GM21717 (cell line): ENCODE measurements around the gene PLCH1.
"Not testable (repeated sequence)": the region's sequence is repeated elsewhere in the genome, so short reads cannot be mapped to it uniquely, and the experiment has no call there.

Source experiments
- ATAC-seq: cut with Tn5 transposase; IDR thresholded peaks from one replicate; pipeline ENCODE4 v1.9.1; 2021; ENCODE audit warnings: mild to moderate bottlenecking, moderate library complexity; ENCODE audit not compliant: unreplicated experiment

PLCH1 gene

GRCh38 chr3:155617346-155617925 lies 127.4 kb downstream of the PLCH1 start:
- ATAC-seq = no peak

GRCh38 chr3:155615141-155615540 lies 129.7 kb downstream of the PLCH1 start:
- not testable (repeated sequence) for ATAC-seq

DNA sequence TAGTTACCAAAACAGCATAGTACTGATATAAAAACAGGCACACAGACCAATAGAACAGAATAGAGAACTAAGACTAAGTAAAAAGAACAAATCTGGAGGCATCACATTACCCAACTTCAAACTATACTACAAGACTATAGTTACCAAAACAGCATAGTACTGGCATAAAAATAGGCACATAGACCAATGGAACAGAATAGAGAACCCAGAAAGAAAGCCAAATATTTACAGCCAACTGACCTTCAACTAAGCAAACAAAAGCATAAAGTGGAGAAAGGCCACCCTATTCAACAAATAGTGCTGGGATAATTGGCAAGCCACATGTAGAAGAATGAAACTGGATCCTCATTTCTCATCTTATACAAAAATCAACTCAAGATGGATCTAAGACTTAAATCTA lies 130.5 kb downstream of the PLCH1 start:
- ATAC-seq = not testable (repeated sequence)

DNA sequence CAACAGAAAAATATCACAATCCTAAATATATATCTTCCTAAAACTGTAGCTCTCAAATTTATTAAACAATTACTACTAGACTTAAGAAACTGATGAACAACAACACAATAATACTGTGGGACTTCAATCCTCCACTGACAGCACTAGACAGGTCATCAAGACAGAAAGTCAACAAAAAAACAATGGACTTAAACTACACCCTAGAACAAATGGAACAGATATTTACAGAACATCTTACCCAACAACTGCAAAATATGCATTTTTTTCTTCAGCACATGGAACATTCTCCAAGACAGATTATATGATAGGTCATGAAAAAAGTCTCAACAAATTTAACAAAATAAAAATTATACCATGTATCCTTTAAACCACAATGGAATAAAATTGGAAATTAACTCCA lies 133.4 kb downstream of the PLCH1 start:
- ATAC-seq = no peak

DNA sequence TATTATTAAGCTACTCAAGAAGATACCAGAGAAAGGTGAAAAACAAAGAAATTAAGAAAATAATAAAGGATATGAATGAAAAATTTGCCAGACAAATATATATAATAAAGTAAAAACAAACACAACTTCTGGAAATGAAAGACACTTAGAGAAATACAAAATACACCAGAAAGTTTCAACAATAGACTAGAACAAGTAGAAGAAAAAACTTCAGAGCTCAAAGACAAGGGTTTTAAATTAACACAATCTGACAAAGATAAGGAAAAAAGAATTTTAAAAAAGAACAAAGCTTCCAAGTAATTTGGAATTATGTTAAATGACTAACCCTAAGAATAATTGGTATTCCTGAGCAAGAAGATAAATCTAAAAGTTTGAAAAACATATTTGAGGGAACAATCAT lies 135.3 kb downstream of the PLCH1 start:
- no peak for ATAC-seq

GRCh38 chr3:155608228-155608920 lies 136.5 kb downstream of the PLCH1 start:
- no peak for ATAC-seq

GRCh38 chr3:155607761-155608160 lies 137.1 kb downstream of the PLCH1 start:
- no peak for ATAC-seq

- no peak for ATAC-seq
Measured at GRCh38 chr3:155605571-155605970, 139.3 kb downstream of the PLCH1 start.

GRCh38 chr3:155604967-155605366 lies 139.9 kb downstream of the PLCH1 start:
- no peak for ATAC-seq

GRCh38 chr3:155604126-155604525 lies 140.7 kb downstream of the PLCH1 start:
- no peak for ATAC-seq

- no peak for ATAC-seq
Measured at GRCh38 chr3:155603302-155603701, 141.6 kb downstream of the PLCH1 start.

- ATAC-seq = no peak
Measured at GRCh38 chr3:155602307-155602706, 142.6 kb downstream of the PLCH1 start.

DNA sequence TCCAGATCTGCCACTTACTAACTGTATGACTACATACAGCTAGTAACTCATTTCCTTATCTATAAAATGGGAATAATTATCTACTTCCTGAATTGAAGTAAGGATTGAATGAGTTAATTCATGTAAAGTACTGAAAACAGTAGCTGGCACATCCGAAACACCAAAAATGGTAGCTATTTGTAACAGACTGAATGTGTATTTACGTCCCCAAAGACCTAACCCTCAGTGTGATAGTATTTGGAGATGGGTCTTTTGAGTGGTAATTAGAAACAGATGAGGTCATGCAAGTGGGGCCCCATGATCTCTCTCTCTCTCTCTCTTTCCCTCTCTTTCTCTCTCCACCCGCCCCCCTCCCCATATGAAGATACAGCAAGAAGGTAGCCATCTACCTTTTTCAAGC lies 146.2 kb downstream of the PLCH1 start:
- no peak for ATAC-seq

DNA sequence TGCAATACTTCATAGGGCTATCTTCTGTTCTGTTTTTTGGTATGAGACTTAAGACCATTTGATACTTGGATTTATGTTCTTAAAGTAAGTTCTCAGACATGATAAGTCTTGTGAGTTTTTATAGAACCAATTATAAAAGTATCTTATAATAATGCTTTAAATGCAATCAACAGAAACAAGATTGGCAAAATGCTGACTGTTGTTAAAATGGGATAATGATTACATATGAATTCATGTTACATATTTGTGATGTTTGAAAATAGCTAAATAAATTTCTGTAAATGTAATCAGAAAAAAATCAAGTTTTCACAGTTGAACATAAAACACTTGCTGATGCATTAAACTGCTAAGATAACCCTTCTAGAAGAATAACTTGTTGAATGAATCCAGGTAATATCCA lies 148.3 kb downstream of the PLCH1 start:
- no peak for ATAC-seq

GRCh38 chr3:155595371-155595770 lies 149.5 kb downstream of the PLCH1 start:
- no peak for ATAC-seq

- no peak for ATAC-seq
Measured at GRCh38 chr3:155594526-155595187, 150.2 kb downstream of the PLCH1 start.

- no peak for ATAC-seq
Measured at GRCh38 chr3:155587581-155587980, 157.3 kb downstream of the PLCH1 start.

DNA sequence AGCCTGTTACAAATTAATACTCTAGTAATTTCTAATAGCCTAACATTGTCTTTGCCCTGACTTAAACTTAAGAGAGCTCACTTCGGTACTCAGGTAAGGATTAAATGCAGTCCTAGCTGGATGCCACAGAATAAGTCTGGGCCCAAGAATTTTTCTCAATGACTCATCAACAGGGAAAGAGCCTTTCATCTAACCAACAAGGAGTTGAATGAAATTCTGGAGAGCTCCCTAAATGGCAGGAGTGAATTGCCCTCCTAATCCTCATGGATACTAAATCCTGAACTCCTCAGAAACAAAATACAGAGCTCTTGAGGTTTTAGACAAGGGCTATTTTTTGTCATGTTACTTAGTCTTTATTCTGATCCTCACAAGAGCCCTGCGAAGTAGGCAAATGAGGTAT lies 159.5 kb downstream of the PLCH1 start:
- no peak for ATAC-seq

DNA sequence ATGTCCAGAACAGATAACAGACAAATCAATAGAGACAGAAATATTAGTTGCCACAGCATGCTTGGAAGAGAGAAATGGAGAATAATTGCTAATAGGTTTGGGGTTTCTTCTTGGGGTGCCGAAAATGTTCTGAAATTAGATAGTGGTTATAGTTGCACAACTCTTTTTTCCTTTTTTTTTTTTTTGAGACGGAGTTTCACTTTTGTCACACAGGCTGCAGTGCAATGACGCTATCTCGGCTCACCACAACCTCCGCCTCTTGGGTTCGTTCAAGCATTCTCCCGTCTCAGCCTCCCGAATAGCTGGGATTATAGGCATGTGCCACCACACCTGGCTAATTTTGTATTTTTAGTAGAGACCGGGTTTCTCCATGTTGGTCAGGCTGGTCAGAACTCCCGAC lies 163.3 kb downstream of the PLCH1 start:
- no peak for ATAC-seq

- no peak for ATAC-seq
Measured at GRCh38 chr3:155572085-155572484, 172.8 kb downstream of the PLCH1 start.

- ATAC-seq = no peak
Measured at GRCh38 chr3:155568295-155568694, 176.6 kb downstream of the PLCH1 start.

DNA sequence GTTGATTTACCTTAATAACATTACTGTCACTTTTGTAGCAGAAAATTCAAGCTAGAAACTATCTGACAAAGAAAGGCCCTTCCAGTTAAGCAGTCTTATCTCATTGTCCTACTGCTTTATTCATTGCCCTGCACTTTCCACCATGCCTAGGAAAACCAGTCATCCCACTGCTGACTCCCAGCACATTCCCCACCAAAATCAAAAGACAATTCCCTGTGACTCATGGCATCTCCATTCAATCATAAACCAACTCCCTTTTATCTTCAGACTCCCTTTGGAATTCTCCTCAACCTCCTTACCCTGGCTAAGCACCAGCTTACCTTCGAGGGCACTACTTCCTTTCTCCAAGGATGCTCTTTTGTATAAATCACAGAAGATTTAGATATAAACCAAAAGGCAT lies 184.3 kb downstream of the PLCH1 start:
- no peak for ATAC-seq
